Hepatocyte (in vitro differentiated cells): Measurements from ENCODE around the gene KIF6. TPM values are rescaled to one million over a fixed set of nuclear protein-coding genes. Genes with fewer than 3 reads are reported as not detected.

Experiments
- DNase-seq: peaks from one replicate; pipeline ENCODE4 v3.0.0-alpha.2; 2016; ENCODE audit warnings: low spot score
- H2AFZ ChIP-seq: fragments of 200-600 bp; sonication (generic); 2 replicates; pipeline ENCODE4 v1.6.0; 2016; ENCODE audit warnings: antibody characterized with exemption, mild to moderate bottlenecking
- H3K27ac ChIP-seq: fragments of 200-600 bp; sonication (generic); 2 replicates; pipeline ENCODE4 v1.5.1; 2016; ENCODE audit warnings: mild to moderate bottlenecking
- H3K27me3 ChIP-seq: fragments of 200-600 bp; sonication (generic); 2 replicates; pipeline ENCODE4 v1.6.1; 2016
- H3K36me3 ChIP-seq: fragments of 200-600 bp; sonication (generic); replicated peaks from 2 replicates; pipeline ENCODE4 v1.5.1; 2016; ENCODE audit warnings: low read depth; ENCODE audit not compliant: insufficient read depth
- H3K4me1 ChIP-seq: fragments of 200-600 bp; sonication (generic); 2 replicates; pipeline ENCODE4 v1.5.1; 2016; ENCODE audit warnings: mild to moderate bottlenecking, moderate library complexity; ENCODE audit not compliant: insufficient read depth
- H3K4me2 ChIP-seq: fragments of 200-600 bp; sonication (generic); 2 replicates; pipeline ENCODE4 v1.6.0; 2016
- H3K4me3 ChIP-seq: fragments of 200-600 bp; sonication (generic); 2 replicates; pipeline ENCODE4 v1.5.1; 2016; ENCODE audit warnings: mild to moderate bottlenecking
- H3K79me2 ChIP-seq: fragments of 200-600 bp; sonication (generic); 2 replicates; pipeline ENCODE4 v1.6.0; 2017; ENCODE audit warnings: mild to moderate bottlenecking
- H3K9me2 ChIP-seq: fragments of 200-600 bp; sonication (generic); replicated peaks from 2 replicates; pipeline ENCODE4 v1.6.0; 2017; ENCODE audit warnings: mild to moderate bottlenecking; ENCODE audit not compliant: insufficient read depth
- H3K9me3 ChIP-seq: fragments of 200-600 bp; sonication (generic); 2 replicates; pipeline ENCODE4 v1.5.1; 2016; ENCODE audit warnings: low read depth, mild to moderate bottlenecking
- H4K20me1 ChIP-seq: fragments of 200-600 bp; sonication (generic); 2 replicates; pipeline ENCODE4 v1.6.0; 2016; ENCODE audit warnings: mild to moderate bottlenecking; ENCODE audit not compliant: insufficient read depth, poor library complexity, severe bottlenecking
- EZH2 ChIP-seq: fragments of 200-600 bp; sonication (generic); IDR thresholded peaks from 2 replicates; pipeline ENCODE4 v1.6.1; 2016; ENCODE audit warnings: antibody characterized with exemption, mild to moderate bottlenecking, borderline replicate concordance
- EZH2phosphoT487 ChIP-seq: fragments of 200-600 bp; sonication (generic); IDR thresholded peaks from one replicate; pipeline ENCODE4 v1.6.1; 2018; ENCODE audit warnings: antibody characterized with exemption, mild to moderate bottlenecking, low read depth, moderate library complexity; ENCODE audit not compliant: unreplicated experiment, severe bottlenecking
- WGBS: methylation state at CpG from one replicate; pipeline ENCODE4 v1.1.6; 2016; ENCODE audit warnings: low lambda C conversion rate; ENCODE audit errors: missing lambda C conversion rate; 5-methylcytosine and 5-hydroxymethylcytosine counted together
- polyA plus RNA-seq: library from polyadenylated mRNA; unstranded; fragments of >200 nt; fragmentation: Nextera tagmentation; extraction: Ambion mirVana; gene quantifications from 2 replicates; pipeline ENCODE4 v1.2.1, GENCODE V29; 2016
- total RNA-seq: library from RNA; depleted of rRNA; stranded (reverse); fragments of >200 nt; gene quantifications from 2 replicates; pipeline ENCODE4 v1.2.3, GENCODE V29; 2014
- TF ChIP-seq, protein P1 (sequence below): fragments of 200-600 bp; sonication (generic); IDR thresholded peaks from 2 replicates; pipeline ENCODE4 v1.5.1; 2016; ENCODE audit warnings: antibody characterized with exemption, mild to moderate bottlenecking; ENCODE audit not compliant: poor library complexity

Gene KIF6
- total and polyA plus RNA-seq, 2 experiments from 2014 or later: 0.87 to 2.3 TPM

- Histone ChIP-seq H4K20me1 (no peaks in the 10 kb centered on the region), H2AFZ (no peak overlapping the region), H3K4me3 (no peak overlapping the region), H3K4me2 (no peak overlapping the region), H3K27ac (no peak overlapping the region), H3K27me3 (no peaks in the 10 kb centered on the region), H3K4me1 (no peaks in the 10 kb centered on the region), H3K36me3 (no peaks in the 10 kb centered on the region), H3K9me2 (no peaks in the 10 kb centered on the region), H3K79me2 (no peaks in the 10 kb centered on the region), H3K9me3 (no peaks in the 10 kb centered on the region)
- WGBS: 61% methylated on average over 1 of the region's 1 CpG
- TF ChIP-seq EZH2phosphoT487 (no peak), EZH2 (no peak)
- TF ChIP-seq, protein P1, sequence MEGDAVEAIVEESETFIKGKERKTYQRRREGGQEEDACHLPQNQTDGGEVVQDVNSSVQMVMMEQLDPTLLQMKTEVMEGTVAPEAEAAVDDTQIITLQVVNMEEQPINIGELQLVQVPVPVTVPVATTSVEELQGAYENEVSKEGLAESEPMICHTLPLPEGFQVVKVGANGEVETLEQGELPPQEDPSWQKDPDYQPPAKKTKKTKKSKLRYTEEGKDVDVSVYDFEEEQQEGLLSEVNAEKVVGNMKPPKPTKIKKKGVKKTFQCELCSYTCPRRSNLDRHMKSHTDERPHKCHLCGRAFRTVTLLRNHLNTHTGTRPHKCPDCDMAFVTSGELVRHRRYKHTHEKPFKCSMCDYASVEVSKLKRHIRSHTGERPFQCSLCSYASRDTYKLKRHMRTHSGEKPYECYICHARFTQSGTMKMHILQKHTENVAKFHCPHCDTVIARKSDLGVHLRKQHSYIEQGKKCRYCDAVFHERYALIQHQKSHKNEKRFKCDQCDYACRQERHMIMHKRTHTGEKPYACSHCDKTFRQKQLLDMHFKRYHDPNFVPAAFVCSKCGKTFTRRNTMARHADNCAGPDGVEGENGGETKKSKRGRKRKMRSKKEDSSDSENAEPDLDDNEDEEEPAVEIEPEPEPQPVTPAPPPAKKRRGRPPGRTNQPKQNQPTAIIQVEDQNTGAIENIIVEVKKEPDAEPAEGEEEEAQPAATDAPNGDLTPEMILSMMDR: no peak
- no peak for DNase-seq
Measured at GRCh38 chr6:39468385-39468784, 256.8 kb downstream of the KIF6 start.

DNA sequence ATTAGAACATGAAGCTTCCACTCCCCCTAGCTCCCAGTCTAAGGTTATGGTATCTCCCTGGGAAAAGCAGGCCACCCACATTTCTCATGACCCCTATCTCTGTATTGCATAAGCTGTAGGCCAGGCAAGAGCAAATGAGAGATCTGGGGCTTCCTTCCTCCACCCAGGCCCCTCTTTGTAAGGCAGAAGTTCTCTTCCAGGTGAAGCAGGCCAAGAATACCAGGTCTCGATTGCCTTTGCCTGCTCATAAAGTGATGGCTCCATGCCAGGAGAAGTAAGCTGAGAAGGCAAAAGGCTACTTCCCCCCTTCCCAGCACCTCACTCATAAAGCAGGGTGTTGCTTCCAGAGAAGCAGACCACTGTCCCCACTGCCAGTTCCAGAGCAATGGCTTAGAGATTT lies 258.6 kb downstream of the KIF6 start:
- Histone ChIP-seq H3K36me3 (no peaks in the 10 kb centered on the region), H3K79me2 (no peaks in the 10 kb centered on the region), H3K27me3 (no peaks in the 10 kb centered on the region), H2AFZ (no peak overlapping the region), H3K4me1 (no peaks in the 10 kb centered on the region), H3K4me3 (no peak overlapping the region), H4K20me1 (no peaks in the 10 kb centered on the region), H3K9me2 (no peaks in the 10 kb centered on the region), H3K4me2 (no peak overlapping the region), H3K27ac (no peak overlapping the region), H3K9me3 (no peaks in the 10 kb centered on the region)
- TF ChIP-seq, protein P1: no peak
- TF ChIP-seq EZH2 (no peak), EZH2phosphoT487 (no peak)
- 61% methylated on average over 1 of the region's 1 CpG for WGBS
- peak; percentile 18 for DNase-seq

DNA sequence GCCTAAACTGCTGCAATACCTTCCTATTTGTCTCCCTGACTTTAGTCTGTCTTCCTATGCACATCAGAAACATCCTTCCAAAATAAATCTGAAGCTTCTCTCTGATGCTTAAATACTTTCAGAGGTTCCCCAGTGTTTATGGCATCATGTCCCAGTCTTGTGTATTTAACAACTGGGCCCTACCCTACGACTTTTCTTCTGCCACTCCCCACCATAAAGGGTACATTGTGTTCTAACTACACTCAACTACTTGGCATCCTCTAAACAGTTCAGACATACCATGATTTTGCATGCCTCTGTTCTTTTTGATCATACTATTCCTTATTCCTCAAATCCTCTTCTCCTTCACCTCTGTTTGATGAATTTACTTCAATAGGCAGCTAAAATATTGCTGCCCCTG lies 259.7 kb downstream of the KIF6 start:
- Histone ChIP-seq H3K36me3 (no peaks in the 10 kb centered on the region), H3K4me3 (no peak overlapping the region), H3K4me1 (no peaks in the 10 kb centered on the region), H3K9me2 (no peaks in the 10 kb centered on the region), H3K27me3 (no peaks in the 10 kb centered on the region), H3K9me3 (no peaks in the 10 kb centered on the region), H3K4me2 (no peak overlapping the region), H3K79me2 (no peaks in the 10 kb centered on the region), H3K27ac (no peak overlapping the region), H4K20me1 (no peaks in the 10 kb centered on the region), H2AFZ (no peak overlapping the region)
- DNase-seq: no peak
- TF ChIP-seq, protein P1: no peak
- TF ChIP-seq EZH2phosphoT487: no peak
- no peak for TF ChIP-seq EZH2
- WGBS: 53% methylated on average over 1 of the region's 1 CpG

DNA sequence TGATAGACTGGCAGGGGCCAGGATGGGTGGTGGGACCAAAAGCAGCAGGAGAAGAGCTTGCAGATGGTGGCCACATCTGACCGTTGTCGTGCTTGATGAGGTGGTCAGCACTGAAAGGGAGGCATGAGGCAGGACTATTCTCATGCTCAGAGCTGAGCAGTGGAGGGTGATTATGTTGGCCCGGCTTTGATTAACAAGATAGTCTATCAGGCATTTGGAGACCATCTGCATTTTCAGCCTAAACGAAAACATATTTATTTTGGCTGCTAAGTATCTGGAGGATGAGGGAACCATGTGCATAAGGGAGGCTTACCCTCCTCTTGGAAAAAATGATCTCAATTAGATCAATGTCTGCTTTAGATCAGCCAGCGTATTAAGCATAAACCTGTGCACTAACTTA lies 261.1 kb downstream of the KIF6 start:
- H4K20me1 ChIP-seq: no peaks in the 10 kb centered on the region
- no peaks in the 10 kb centered on the region for H3K9me2 ChIP-seq
- H3K9me3 ChIP-seq: no peaks in the 10 kb centered on the region
- H3K27ac ChIP-seq: no peak overlapping the region
- TF ChIP-seq, protein P1: no peak
- TF ChIP-seq EZH2 (no peak), EZH2phosphoT487 (no peak)
- WGBS: 91% methylated on average over 5 of the region's 5 CpGs
- DNase-seq: no peak
- H3K4me1 ChIP-seq: no peaks in the 10 kb centered on the region
- no peak overlapping the region for H3K4me3 ChIP-seq
- H3K4me2 ChIP-seq: no peak overlapping the region
- no peak overlapping the region for H2AFZ ChIP-seq
- no peaks in the 10 kb centered on the region for H3K79me2 ChIP-seq
- H3K27me3 ChIP-seq: no peaks in the 10 kb centered on the region
- no peaks in the 10 kb centered on the region for H3K36me3 ChIP-seq
